GM13977 (cell line): Measurements from ENCODE around the gene MED13L.
A peak's percentile ranks its signal among the peaks of the same experiment; 100 is the strongest.

Source experiments
- DNase-seq: peaks from one replicate; pipeline ENCODE4 v3.0.0; 2012; ENCODE audit warnings: low spot score
- CTCF ChIP-seq: IDR thresholded peaks from 2 replicates; pipeline ENCODE4 v1.5.1; 2012; ENCODE audit warnings: mild to moderate bottlenecking, control low read depth; ENCODE audit not compliant: insufficient read depth; ENCODE audit errors: extremely low read depth, missing control alignments
- in situ Hi-C: fragments of 300-500 bp; cut with MboI; formaldehyde crosslinking; loops from one replicate; pipeline ENCODE4 v1.12.0; 2022; ENCODE audit warnings: low sequenced_read_pairs, low pct_unique_long_range_greater_than_20kb, mixed read lengths, inconsistent platforms; ENCODE audit not compliant: unreplicated experiment

MED13L gene

GRCh38 chr12:116066381-116067230 is 210.9 kb downstream of the MED13L start:
- TF ChIP-seq CTCF, result peak; percentile 69
- in situ Hi-C loops, result no loop called here
- peak; percentile 18 for DNase-seq

GRCh38 chr12:116065606-116066005 is 211.9 kb downstream of the MED13L start:
- TF ChIP-seq CTCF, result no peak
- in situ Hi-C loops, result no loop called here
- DNase-seq, result no peak

- in situ Hi-C loops, result no loop called here
- TF ChIP-seq CTCF, result no peak
- no peak for DNase-seq
Measured at GRCh38 chr12:116064493-116064892, 213.0 kb downstream of the MED13L start.

- no peak for TF ChIP-seq CTCF
- in situ Hi-C loops, result no loop called here
- DNase-seq, result no peak
Measured at GRCh38 chr12:116062698-116063097, 214.8 kb downstream of the MED13L start.

GRCh38 chr12:116060764-116061163 is 216.7 kb downstream of the MED13L start:
- no peak for TF ChIP-seq CTCF
- in situ Hi-C loops, result no loop called here
- peak; percentile 51 for DNase-seq

GRCh38 chr12:116059904-116060303 is 217.6 kb downstream of the MED13L start:
- TF ChIP-seq CTCF, result no peak
- in situ Hi-C loops, result no loop called here
- DNase-seq, result no peak
